ENCODE results near the gene BORCS8.

BORCS8 gene

DNA sequence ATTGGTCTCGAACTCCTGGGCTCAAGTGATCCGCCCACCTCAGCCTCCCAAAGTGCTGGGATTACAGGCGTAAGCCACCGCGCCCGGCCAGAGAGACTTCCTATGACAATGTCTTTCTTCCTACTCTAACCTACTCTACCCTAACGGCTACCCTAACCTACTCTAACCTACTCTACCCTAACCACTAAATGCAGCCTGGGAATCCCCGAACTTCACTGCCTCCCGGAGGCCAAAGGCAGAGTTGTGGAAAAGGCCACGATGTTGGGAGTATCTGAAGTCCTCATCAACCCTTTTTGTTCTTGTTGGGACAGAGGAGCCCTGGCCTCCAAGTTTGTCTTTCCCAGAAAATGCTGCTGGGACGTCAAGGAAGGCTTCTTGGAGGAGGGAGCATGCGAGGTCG lies 12.2 kb upstream of the BORCS8 start:
- DNase-seq (ENCODE audit: low read depth in 1 of 2, low spot score in 1 of 2), result no peak
- Histone ChIP-seq H3K27me3 (ENCODE audit: insufficient read depth, poor library complexity, severe bottlenecking) (no peaks in the 10 kb centered on the region), H3K27ac (replicated peaks) (no peak overlapping the region), H3K4me3 (replicated peaks; ENCODE audit: insufficient read depth, low read length) (no peak overlapping the region)
- TF ChIP-seq GABPA (IDR thresholded peaks at IDR 0.05; ENCODE audit: low read depth), result no peak
- no peak for TF ChIP-seq POLR2AphosphoS5 (IDR thresholded peaks at IDR 0.05; ENCODE audit: low read depth)
- TF ChIP-seq, protein P1, sequence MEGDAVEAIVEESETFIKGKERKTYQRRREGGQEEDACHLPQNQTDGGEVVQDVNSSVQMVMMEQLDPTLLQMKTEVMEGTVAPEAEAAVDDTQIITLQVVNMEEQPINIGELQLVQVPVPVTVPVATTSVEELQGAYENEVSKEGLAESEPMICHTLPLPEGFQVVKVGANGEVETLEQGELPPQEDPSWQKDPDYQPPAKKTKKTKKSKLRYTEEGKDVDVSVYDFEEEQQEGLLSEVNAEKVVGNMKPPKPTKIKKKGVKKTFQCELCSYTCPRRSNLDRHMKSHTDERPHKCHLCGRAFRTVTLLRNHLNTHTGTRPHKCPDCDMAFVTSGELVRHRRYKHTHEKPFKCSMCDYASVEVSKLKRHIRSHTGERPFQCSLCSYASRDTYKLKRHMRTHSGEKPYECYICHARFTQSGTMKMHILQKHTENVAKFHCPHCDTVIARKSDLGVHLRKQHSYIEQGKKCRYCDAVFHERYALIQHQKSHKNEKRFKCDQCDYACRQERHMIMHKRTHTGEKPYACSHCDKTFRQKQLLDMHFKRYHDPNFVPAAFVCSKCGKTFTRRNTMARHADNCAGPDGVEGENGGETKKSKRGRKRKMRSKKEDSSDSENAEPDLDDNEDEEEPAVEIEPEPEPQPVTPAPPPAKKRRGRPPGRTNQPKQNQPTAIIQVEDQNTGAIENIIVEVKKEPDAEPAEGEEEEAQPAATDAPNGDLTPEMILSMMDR (IDR thresholded peaks at IDR 0.05; ENCODE audit: insufficient read depth, low read length), result no peak
- TF ChIP-seq, protein P2, sequence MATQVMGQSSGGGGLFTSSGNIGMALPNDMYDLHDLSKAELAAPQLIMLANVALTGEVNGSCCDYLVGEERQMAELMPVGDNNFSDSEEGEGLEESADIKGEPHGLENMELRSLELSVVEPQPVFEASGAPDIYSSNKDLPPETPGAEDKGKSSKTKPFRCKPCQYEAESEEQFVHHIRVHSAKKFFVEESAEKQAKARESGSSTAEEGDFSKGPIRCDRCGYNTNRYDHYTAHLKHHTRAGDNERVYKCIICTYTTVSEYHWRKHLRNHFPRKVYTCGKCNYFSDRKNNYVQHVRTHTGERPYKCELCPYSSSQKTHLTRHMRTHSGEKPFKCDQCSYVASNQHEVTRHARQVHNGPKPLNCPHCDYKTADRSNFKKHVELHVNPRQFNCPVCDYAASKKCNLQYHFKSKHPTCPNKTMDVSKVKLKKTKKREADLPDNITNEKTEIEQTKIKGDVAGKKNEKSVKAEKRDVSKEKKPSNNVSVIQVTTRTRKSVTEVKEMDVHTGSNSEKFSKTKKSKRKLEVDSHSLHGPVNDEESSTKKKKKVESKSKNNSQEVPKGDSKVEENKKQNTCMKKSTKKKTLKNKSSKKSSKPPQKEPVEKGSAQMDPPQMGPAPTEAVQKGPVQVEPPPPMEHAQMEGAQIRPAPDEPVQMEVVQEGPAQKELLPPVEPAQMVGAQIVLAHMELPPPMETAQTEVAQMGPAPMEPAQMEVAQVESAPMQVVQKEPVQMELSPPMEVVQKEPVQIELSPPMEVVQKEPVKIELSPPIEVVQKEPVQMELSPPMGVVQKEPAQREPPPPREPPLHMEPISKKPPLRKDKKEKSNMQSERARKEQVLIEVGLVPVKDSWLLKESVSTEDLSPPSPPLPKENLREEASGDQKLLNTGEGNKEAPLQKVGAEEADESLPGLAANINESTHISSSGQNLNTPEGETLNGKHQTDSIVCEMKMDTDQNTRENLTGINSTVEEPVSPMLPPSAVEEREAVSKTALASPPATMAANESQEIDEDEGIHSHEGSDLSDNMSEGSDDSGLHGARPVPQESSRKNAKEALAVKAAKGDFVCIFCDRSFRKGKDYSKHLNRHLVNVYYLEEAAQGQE (IDR thresholded peaks at IDR 0.05; ENCODE audit: insufficient replicate concordance, low read depth), result no peak
- TF ChIP-seq SPI1 (IDR thresholded peaks at IDR 0.05; ENCODE audit: borderline replicate concordance, low read depth), result no peak

DNA sequence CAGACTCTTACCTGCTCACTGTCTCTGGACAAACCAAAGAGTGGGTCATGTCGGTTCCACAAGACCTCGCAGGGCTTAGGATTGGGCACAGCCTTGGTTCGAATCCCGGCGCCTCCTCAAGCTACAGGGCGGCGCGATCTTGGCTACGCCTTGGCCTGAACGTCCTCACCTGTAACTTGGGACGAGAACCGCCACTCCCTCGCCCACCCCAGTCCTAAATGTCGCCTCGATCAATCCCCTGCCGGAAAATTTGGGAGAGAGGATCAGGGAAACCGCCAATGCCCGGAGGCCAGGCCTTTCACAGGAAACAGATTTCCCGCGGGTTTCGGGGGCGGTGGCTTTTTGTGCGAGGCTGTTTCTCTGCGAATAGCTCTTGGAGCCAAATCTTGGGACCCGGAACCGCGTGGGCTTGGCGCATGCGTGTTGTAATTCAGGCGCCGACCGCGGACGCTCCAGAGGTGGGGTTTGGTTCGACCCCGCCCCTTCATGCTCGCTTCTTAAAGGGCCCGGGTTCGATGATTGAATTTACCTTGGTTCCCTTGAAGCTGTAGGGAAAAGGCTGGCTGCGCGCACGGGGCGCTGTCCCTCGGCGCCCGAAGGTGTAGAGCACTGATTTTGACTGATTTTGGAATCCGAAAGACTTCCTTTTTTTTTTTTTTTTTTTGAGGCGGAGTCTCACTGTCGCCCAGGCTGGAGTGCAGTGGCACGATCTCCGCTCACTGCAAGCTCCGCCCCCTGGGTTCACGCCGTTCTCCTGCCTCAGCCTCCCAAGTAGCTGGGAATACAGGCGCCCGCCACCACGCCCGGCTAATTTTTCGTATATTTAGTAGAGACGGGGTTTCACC lies 11.3 kb upstream of the BORCS8 start, which contains the start of gene NR2C2AP:
Gene NR2C2AP (minus strand): TSS at position 403 of the 845 bp plus-strand sequence. CDS start 354 bp downstream, at position 49.
- Histone ChIP-seq H3K27ac (replicated peaks) (peak within 1 kb of the TSS; percentile 88), H3K27me3 (ENCODE audit: insufficient read depth, poor library complexity, severe bottlenecking) (no peaks in the 10 kb centered on the region), H3K4me3 (replicated peaks; ENCODE audit: insufficient read depth, low read length) (peak within 1 kb of the TSS; percentile 50)
- TF ChIP-seq SPI1 (IDR thresholded peaks at IDR 0.05; ENCODE audit: borderline replicate concordance, low read depth) (peak; percentile 61; the same call in 1 of the 2 replicates), GABPA (IDR thresholded peaks at IDR 0.05; ENCODE audit: low read depth) (no peak), POLR2AphosphoS5 (IDR thresholded peaks at IDR 0.05; ENCODE audit: low read depth) (no peak; the same call in none of the 2 replicates)
- TF ChIP-seq, protein P2 (IDR thresholded peaks at IDR 0.05; ENCODE audit: insufficient replicate concordance, low read depth), result peak; percentile 38
- TF ChIP-seq, protein P1 (IDR thresholded peaks at IDR 0.05; ENCODE audit: insufficient read depth, low read length), result no peak
- peak; percentile 77 to 92 for DNase-seq (ENCODE audit: low read depth in 1 of 2, low spot score in 1 of 2)

DNA sequence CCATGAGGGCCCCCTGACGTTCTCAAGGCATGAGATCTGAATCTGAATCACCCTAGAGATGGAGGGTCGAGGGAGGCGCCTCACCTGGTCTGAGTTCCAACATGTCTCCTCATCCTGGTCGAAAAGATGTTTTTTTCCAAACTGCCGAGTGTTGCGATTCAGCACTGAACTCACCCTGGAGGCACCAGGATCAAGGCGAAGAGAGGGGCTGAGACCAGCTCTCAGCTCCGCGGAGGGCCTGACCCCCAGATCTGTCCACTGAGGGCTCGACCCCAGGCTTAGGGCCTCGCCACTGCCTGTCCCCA lies 10.7 kb upstream of the BORCS8 start:
- Histone ChIP-seq H3K27me3 (ENCODE audit: insufficient read depth, poor library complexity, severe bottlenecking) (no peaks in the 10 kb centered on the region), H3K27ac (replicated peaks) (peak overlapping the region; percentile 88), H3K4me3 (replicated peaks; ENCODE audit: insufficient read depth, low read length) (peak overlapping the region; percentile 50)
- no peak for DNase-seq (ENCODE audit: low read depth in 1 of 2, low spot score in 1 of 2)
- TF ChIP-seq GABPA (IDR thresholded peaks at IDR 0.05; ENCODE audit: low read depth), result no peak
- TF ChIP-seq SPI1 (IDR thresholded peaks at IDR 0.05; ENCODE audit: borderline replicate concordance, low read depth), result no peak
- TF ChIP-seq, protein P2 (IDR thresholded peaks at IDR 0.05; ENCODE audit: insufficient replicate concordance, low read depth), result no peak
- TF ChIP-seq POLR2AphosphoS5 (IDR thresholded peaks at IDR 0.05; ENCODE audit: low read depth), result no peak; the same call in 1 of the 2 replicates
- TF ChIP-seq, protein P1 (IDR thresholded peaks at IDR 0.05; ENCODE audit: insufficient read depth, low read length), result no peak

Data from HL-60 (cell line).